Camera-type eye (tissue), 1 donor: ENCODE measurements around the gene NBPF6. TPM values are rescaled to one million over a fixed set of nuclear protein-coding genes. Genes with fewer than 3 reads are reported as not detected.

Experiments
- total RNA-seq: library from RNA; depleted of rRNA; stranded (reverse); fragments of >200 nt; gene quantifications from one replicate; pipeline ENCODE4 v1.2.3, GENCODE V29; 2014

The NBPF6 gene, protein sequence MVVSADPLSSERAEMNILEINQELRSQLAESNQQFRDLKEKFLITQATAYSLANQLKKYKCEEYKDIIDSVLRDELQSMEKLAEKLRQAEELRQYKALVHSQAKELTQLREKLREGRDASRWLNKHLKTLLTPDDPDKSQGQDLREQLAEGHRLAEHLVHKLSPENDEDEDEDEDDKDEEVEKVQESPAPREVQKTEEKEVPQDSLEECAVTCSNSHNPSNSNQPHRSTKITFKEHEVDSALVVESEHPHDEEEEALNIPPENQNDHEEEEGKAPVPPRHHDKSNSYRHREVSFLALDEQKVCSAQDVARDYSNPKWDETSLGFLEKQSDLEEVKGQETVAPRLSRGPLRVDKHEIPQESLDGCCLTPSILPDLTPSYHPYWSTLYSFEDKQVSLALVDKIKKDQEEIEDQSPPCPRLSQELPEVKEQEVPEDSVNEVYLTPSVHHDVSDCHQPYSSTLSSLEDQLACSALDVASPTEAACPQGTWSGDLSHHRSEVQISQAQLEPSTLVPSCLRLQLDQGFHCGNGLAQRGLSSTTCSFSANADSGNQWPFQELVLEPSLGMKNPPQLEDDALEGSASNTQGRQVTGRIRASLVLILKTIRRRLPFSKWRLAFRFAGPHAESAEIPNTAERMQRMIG
- not detected for total RNA-seq

GRCh38 chr1:108450043-108450442 is at the start of gene NBPF6:
TSS of gene NBPF6 (plus strand) at chr1:108450343. CDS start at chr1:108450602, 259 bp downstream.

Other genes starting within 250 kb of the NBPF6 start
- 54.3 TPM for gene SLC25A24, start 250.0 kb upstream of the NBPF6 start, total RNA-seq
- not detected for gene NBPF4, start 206.3 kb upstream of the NBPF6 start, total RNA-seq
- 43.3 TPM for gene EEIG2, start 109.8 kb downstream of the NBPF6 start, total RNA-seq
- gene HENMT1, start 210.8 kb downstream of the NBPF6 start, total RNA-seq: 8.1 TPM
- 23.1 TPM for gene PRPF38B, start 242.0 kb downstream of the NBPF6 start, total RNA-seq